ENCODE data around the gene NAA10.
"Not testable (repeated sequence)": the region's sequence is repeated elsewhere in the genome, so short reads cannot be mapped to it uniquely, and the experiment has no call there.

Gene NAA10

DNA sequence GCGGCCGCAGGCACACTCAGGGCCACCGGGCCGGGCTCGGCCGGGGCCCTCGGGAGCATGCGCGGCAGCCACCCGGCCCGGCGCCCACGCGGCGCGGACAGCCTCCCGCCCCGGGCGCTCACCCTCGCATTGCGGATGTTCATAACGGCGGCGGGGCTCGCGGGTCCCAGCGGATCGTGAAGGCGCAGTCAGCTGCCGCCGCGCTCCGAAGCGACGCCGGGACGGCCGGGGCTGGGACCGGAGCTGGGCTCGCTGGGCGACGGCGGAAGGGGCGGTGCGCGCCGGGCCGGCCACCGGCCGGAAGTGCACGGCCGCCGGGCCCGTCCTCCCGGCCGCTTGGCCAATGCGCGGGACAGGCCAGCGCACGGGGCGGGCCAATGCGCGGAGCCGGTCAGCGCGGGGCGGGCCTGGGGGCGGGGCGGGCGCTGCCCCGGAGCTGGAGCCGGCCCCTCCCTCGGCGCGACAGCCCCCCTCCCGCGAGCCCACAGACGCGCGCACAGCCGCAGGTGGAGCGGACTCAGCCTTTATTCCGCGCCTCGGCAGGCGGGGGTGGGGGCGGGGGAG, at the start of gene NAA10:
Gene NAA10 (minus strand): TSS at position 276 of the 564 bp plus-strand sequence. CDS start 133 bp downstream, at position 143.
- peak; percentile 76 for DNase-seq (ENCODE audit: low read depth)

- DNase-seq (ENCODE audit: low read depth): no peak
These were observed 48.5 kb upstream of the NAA10 start for GRCh38 chrX:153983321-153983801.

DNA sequence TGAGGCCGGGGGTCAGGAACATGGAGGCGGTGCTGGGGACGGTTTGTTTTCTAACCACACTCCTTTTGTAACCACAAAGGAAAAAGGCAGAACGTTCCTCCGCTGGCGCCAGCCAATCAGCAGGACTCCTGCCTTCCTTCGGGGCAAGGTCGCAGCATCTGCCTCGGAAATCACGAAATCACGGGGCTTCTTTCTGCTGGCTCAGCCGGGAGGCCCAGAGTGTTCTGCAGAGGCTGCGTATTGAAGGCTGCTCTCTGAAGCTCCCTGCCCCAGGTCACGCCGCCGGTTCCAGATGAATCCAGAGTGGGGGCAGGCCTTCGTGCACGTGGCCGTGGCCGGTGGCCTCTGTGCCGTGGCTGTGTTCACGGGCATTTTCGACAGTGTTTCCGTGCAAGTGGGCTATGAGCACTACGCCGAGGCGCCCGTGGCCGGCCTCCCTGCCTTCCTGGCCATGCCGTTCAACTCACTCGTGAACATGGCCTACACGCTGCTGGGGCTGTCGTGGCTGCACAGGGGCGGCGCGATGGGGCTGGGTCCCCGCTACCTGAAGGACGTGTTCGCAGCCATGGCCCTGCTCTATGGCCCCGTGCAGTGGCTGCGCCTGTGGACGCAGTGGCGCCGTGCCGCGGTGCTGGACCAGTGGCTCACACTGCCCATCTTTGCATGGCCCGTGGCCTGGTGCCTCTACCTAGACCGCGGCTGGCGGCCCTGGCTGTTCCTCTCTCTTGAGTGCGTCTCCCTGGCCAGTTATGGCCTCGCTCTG, 47.1 kb upstream of the NAA10 start:
- no peak for DNase-seq (ENCODE audit: low read depth)

- no peak for DNase-seq (ENCODE audit: low read depth)
These were observed 46.4 kb upstream of the NAA10 start for GRCh38 chrX:153981231-153981630.

- DNase-seq (ENCODE audit: low read depth): not testable (repeated sequence)
These were observed 45.6 kb upstream of the NAA10 start for GRCh38 chrX:153980394-153980793.

DNA sequence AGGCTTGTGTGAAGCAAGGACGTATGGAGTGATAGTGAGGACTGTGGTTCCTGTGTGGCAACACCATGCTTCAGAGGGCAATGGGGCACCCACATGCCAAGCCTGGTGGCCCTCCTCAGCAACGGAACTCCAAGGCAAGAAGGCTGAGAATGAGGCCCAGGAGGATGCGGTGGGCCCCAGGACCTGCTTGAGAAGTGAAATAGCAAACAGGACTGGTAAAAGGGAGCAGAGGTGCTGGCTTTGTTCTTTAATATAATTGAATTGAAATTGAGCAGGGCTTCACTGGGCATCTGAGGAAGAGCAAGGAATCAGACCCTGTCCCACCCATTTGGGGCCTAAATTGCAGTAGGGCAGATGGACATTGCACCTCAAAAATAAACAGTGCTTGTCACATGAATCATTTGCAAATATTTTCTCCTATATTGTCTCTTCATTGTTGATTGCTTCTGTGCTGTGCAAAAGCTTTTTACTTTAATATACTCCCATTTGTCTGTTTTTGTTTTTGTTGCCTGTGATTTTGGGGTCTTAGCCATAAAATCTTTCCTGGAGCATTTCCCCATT, 40.0 kb upstream of the NAA10 start:
- no peak for DNase-seq (ENCODE audit: low read depth)

DNA sequence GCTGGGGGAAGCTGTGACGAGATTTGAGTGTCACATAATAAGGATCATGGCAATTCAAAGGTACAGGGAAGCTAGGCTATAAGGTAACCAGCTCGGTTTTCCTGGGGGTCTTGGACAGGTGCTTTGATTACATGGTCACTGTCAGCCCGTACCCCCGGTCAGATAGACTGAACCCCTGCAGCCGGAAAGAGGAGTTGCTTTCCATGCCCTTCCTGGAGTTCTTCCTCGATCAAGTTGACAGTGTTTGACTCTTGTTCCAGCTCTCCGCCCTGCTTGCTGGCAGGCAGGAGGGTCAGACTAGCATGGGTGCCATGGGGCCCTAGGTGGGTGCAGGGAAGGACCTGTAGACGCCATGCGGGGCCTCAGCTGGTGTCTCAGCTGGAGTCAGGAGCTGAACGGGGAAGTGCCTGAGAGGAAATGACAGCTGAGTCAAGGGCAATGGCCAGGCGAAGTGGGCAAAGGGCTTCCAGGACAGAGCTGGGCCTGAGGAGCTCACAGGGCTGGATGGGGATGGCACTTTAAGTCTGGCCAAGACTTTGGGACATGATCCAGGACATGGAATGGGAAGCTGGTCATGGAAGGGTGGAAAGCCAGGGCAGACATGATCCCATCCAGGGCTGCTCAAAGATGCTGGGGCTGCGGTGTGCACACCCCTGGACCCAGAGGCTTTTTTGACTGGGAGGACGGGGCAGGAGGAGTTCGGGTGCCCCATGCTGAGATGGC, 39.3 kb upstream of the NAA10 start:
- DNase-seq (ENCODE audit: low read depth): no peak

GRCh38 chrX:153973127-153974002, 38.5 kb upstream of the NAA10 start:
- DNase-seq (ENCODE audit: low read depth): no peak

- DNase-seq (ENCODE audit: low read depth): peak; percentile 84
These were observed 37.7 kb upstream of the NAA10 start, which contains the start of gene TMEM187 for GRCh38 chrX:153972368-153973126. TSS of gene TMEM187 (plus strand) at chrX:153972754. CDS start at chrX:153982063, 9,309 bp downstream.

DNA sequence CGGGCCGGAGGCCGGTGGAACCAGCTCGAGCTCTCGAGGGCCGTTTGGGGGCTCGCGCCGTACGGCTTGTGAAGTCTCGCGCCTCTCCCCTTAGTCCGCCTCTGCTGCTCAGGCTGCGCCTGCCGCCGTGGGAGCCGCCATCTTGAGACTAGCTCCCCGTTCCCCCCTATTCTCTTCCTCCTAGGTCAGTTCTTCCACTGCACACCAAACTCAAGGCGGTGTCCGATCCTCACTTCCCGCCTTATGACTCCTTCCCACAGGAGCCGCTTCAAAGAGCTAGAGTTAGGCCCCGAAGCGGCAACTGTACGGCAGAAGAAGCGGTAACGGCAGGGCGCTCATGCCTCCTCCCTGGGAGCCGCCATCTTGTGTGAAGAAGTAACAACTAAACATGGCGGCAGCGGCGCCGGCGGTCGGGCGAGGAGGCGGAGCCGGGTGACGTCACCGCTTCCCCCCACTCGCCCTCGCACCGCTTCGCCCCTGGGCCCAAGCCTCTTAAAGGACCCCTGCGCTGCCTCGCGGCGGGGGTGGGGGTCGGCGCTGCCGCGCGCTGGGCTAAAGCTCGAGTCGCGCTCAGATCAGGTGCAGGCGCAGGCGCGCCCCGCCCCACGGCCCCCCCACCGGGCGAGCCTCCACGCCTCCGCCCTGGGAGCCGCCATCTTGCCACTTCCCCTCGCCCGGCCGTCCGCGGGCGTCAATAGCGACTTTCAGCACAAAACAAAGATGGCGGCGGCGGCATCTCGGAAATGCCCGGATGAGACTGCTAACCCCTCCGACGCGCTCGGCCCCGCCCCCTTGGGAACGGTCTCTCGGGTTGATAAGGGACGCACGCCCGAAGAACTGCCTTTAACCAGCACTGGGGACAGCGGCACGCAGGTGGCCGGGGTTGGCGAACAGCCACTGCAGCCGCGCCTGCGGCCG, 36.9 kb upstream of the NAA10 start, which contains the start of gene HCFC1:
Gene HCFC1 (minus strand): TSS at position 369 of the 918 bp plus-strand sequence. CDS start 978 bp downstream, outside the sequence.
- DNase-seq (ENCODE audit: low read depth): peak; percentile 90

DNA sequence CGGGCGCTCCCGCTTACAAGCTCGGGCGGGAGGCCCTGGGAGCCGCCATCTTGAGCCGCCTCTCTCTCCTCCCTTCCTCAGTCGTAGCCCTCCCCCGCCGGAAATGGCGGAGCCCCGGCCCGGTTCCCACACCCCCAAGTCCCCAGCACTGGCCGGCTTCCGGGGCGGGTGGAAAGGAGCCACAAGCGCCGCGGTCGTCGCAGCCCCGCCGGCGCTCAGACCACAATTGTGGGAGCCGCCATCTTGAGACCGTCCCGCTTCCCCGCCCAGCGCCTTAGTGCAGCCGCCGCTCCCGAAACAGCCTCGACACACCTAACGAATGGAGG, 36.2 kb upstream of the NAA10 start:
- peak; percentile 90 for DNase-seq (ENCODE audit: low read depth)

GRCh38 chrX:153970357-153971123, 35.7 kb upstream of the NAA10 start:
- peak; percentile 80 for DNase-seq (ENCODE audit: low read depth)

DNA sequence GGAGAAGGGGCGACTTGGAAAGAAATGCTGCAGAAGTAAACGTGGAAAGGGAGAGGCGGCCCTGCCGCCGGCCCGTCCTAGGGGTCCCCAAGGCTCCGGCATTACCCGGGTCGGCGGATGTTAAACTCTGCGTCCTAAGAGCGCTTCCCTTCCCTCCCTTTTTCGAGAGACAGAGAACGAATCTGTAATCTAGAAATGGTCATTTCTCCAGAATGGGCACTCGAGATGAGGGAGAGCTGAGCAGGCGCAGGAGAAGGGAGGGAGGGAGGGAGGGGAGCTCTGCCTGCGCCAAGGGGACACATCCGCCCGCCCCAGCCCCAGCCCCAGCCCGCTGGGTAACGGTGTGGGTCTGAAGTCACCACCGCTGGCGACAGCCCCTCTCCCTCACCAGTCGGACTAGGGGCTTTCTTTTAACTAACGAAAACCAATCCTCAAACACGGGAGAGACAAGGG, 35.1 kb upstream of the NAA10 start:
- DNase-seq (ENCODE audit: low read depth): peak; percentile 53

DNA sequence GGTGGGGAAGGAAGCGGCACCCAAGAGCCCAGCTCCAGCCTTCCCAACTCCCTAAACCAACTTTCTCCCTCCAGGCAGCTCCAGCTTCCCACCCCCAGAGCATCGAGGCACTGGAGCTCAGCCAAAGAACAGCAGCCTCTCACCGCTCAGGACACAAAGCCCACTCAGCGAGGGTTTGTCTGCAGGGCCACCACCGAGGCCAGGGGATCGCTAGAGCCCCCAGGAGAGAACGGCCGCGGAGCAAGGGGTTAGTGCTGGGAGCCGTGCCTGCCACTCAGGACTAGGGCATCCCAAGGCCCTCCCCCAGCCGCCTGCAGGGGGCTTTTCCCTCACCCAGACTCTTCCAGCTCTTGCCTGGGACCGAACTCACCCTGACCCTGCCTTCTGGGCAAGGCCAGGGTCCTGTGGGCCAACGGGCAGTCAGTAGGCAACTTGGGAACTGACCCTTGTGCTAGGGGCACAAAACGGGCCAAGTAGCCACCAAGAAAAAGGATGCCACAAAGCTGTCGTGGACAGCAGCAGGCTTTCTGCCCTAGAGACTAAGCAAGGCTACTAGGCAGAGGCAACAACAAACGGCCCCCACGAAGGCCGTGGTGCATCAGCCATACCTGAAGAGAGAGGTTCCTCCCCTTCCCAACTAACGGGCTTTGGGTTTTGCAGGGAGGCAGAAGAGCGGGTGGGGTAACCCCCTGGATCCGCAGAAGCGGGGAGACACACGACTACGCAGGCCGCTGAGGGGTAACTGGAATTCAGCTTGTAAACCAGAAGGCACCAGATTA, 34.5 kb upstream of the NAA10 start:
- DNase-seq (ENCODE audit: low read depth): no peak

- DNase-seq (ENCODE audit: low read depth): peak; percentile 29
These were observed 33.9 kb upstream of the NAA10 start for GRCh38 chrX:153968754-153969124.

GRCh38 chrX:153968255-153968654, 33.4 kb upstream of the NAA10 start:
- no peak for DNase-seq (ENCODE audit: low read depth)

- no peak for DNase-seq (ENCODE audit: low read depth)
These were observed 32.8 kb upstream of the NAA10 start for GRCh38 chrX:153967536-153968224.
